OCI-LY7 (cell line): Measurements from ENCODE around the gene CAPN9. TPM values are rescaled to one million over a fixed set of nuclear protein-coding genes. Genes with fewer than 3 reads are reported as not detected.

Experiments used
- BruUV-seq: library from RNA; stranded (reverse); fragments of 400-500 nt; replicated peaks from 2 replicates; lab custom pipeline; 2021; lab: Mats Ljungman, UMichigan
- CTCF ChIA-PET: fragments of 300-600 bp; sonication (Branson Sonifier 250); formaldehyde crosslinking; loops from one replicate; lab custom pipeline; 2022; ENCODE audit warnings: antibody characterized with exemption; ENCODE audit not compliant: unreplicated experiment; lab: Charles Lee
- POLR2A ChIA-PET: fragments of 300-600 bp; sonication (Branson Sonifier 250); formaldehyde crosslinking; loops from one replicate; lab custom pipeline; 2022; ENCODE audit warnings: antibody characterized with exemption; lab: Charles Lee
- DNase-seq: peaks from one replicate; pipeline ENCODE4 v3.0.0-alpha.2; 2015; ENCODE audit warnings: low spot score
- H2AFZ ChIP-seq: fragments of 200-600 bp; sonication (generic), shearing (Covaris generic); 2 replicates; pipeline ENCODE4 v1.6.1; 2014; ENCODE audit warnings: mild to moderate bottlenecking, antibody characterized with exemption, low read length, moderate library complexity
- H3K27ac ChIP-seq: fragments of 200-600 bp; sonication (generic); 2 replicates; pipeline ENCODE4 v1.5.1; 2014; ENCODE audit warnings: mixed run types, low read depth, mild to moderate bottlenecking, moderate library complexity, low read length, inconsistent platforms; ENCODE audit not compliant: poor library complexity, severe bottlenecking
- H3K36me3 ChIP-seq: fragments of 200-600 bp; sonication (generic); 2 replicates; pipeline ENCODE4 v1.6.1; 2014; ENCODE audit warnings: mild to moderate bottlenecking, antibody characterized with exemption, low read length, moderate library complexity, mixed read lengths; ENCODE audit not compliant: insufficient read depth
- H3K4me1 ChIP-seq: fragments of 200-600 bp; sonication (generic); 2 replicates; pipeline ENCODE4 v1.5.1; 2014; ENCODE audit warnings: mild to moderate bottlenecking, low read length; ENCODE audit not compliant: insufficient read depth, poor library complexity, severe bottlenecking
- H3K4me2 ChIP-seq: fragments of 200-600 bp; sonication (generic); 2 replicates; pipeline ENCODE4 v1.6.1; 2014; ENCODE audit warnings: mild to moderate bottlenecking, low read length
- H3K4me3 ChIP-seq: fragments of 200-600 bp; sonication (generic); 2 replicates; pipeline ENCODE4 v1.5.1; 2014; ENCODE audit warnings: mild to moderate bottlenecking, low read depth, low read length; ENCODE audit not compliant: poor library complexity, severe bottlenecking
- H3K79me2 ChIP-seq: fragments of 200-600 bp; sonication (generic); 2 replicates; pipeline ENCODE4 v1.6.1; 2016; ENCODE audit warnings: low read depth, mild to moderate bottlenecking, low read length, moderate library complexity, mixed read lengths; ENCODE audit not compliant: insufficient read depth
- H3K9me2 ChIP-seq: fragments of 200-600 bp; sonication (generic); 2 replicates; pipeline ENCODE4 v1.6.1; 2016; ENCODE audit warnings: mild to moderate bottlenecking, low read length, mixed read lengths; ENCODE audit not compliant: insufficient read depth
- H3K9me3 ChIP-seq: fragments of 200-600 bp; sonication (generic); 2 replicates; pipeline ENCODE4 v1.6.1; 2014; ENCODE audit warnings: mild to moderate bottlenecking, mixed run types, low read length, mixed read lengths
- H4K20me1 ChIP-seq: fragments of 200-600 bp; sonication (generic); 2 replicates; pipeline ENCODE4 v1.6.1; 2014; ENCODE audit warnings: mild to moderate bottlenecking, antibody characterized with exemption, low read length, moderate library complexity, mixed read lengths; ENCODE audit not compliant: insufficient read depth
- CTCF ChIP-seq: fragments of 200-600 bp; sonication (generic); conservative IDR thresholded peaks from 2 replicates; pipeline ENCODE4 v1.5.1; 2014; ENCODE audit warnings: mild to moderate bottlenecking, antibody characterized with exemption, low read length, moderate library complexity, mixed read lengths
- EZH2phosphoT487 ChIP-seq: fragments of 200-600 bp; sonication (generic); IDR thresholded peaks from 2 replicates; pipeline ENCODE4 v1.6.1; 2018; ENCODE audit warnings: low read depth, borderline replicate concordance, mild to moderate bottlenecking, mixed run types, antibody characterized with exemption, low read length, moderate library complexity, mixed read lengths
- intact Hi-C: fragments of 100-400 bp; cut with micrococcal nuclease; formaldehyde crosslinking; loops from one replicate; pipeline ENCODE4 v1.10.0; 2022; ENCODE audit not compliant: unreplicated experiment
- total RNA-seq, 2 experiments: library from RNA; depleted of rRNA in 1 of 2; stranded (reverse); fragments of >200 nt in 1 of 2; shearing (Covaris generic) in 1 of 2; gene quantifications; 2 replicates each; pipeline ENCODE4 v1.2.3, GENCODE V29; 2014 to 2022

Gene CAPN9
- total RNA-seq, 2 experiments from 2014 or later, result not detected

GRCh38 chr1:230824551-230824918 is 77.3 kb downstream of the CAPN9 start:
- H3K9me2 ChIP-seq, result no peaks in the 10 kb centered on the region
- no peaks in the 10 kb centered on the region for H3K79me2 ChIP-seq
- H3K36me3 ChIP-seq, result no peaks in the 10 kb centered on the region
- POLR2A ChIA-PET, result interaction anchor here (1.2 kb wide), 1 partner anchor 43 kb away, joined by 3 read pairs; no protein-coding TSS in a partner anchor
- no peak overlapping the region for H3K4me3 ChIP-seq
- no peak for DNase-seq
- BruUV-seq, result no TSS peak
- intact Hi-C loops, result no loop called here
- no peak overlapping the region for H2AFZ ChIP-seq
- CTCF ChIA-PET, result no interaction called here
- H3K9me3 ChIP-seq, result no peaks in the 10 kb centered on the region
- no peak overlapping the region for H3K4me2 ChIP-seq
- H4K20me1 ChIP-seq, result no peaks in the 10 kb centered on the region
- H3K27ac ChIP-seq, result no peak overlapping the region
- no peaks in the 10 kb centered on the region for H3K4me1 ChIP-seq
- no peak for TF ChIP-seq EZH2phosphoT487
- no peak for TF ChIP-seq CTCF

- POLR2A ChIA-PET, result interaction anchor here (1.2 kb wide), 1 partner anchor 43 kb away, joined by 3 read pairs; no protein-coding TSS in a partner anchor
- no TSS peak for BruUV-seq
- Histone ChIP-seq H3K4me3 (no peak overlapping the region), H3K4me1 (no peaks in the 10 kb centered on the region), H4K20me1 (no peaks in the 10 kb centered on the region), H3K4me2 (no peak overlapping the region), H3K79me2 (no peaks in the 10 kb centered on the region), H3K36me3 (no peaks in the 10 kb centered on the region), H3K9me3 (no peaks in the 10 kb centered on the region), H3K9me2 (no peaks in the 10 kb centered on the region), H3K27ac (no peak overlapping the region), H2AFZ (no peak overlapping the region)
- no peak for DNase-seq
- TF ChIP-seq EZH2phosphoT487, result no peak
- TF ChIP-seq CTCF, result no peak
- CTCF ChIA-PET, result no interaction called here
- intact Hi-C loops, result no loop called here
These were observed 77.9 kb downstream of the CAPN9 start for GRCh38 chr1:230824919-230825721.

DNA sequence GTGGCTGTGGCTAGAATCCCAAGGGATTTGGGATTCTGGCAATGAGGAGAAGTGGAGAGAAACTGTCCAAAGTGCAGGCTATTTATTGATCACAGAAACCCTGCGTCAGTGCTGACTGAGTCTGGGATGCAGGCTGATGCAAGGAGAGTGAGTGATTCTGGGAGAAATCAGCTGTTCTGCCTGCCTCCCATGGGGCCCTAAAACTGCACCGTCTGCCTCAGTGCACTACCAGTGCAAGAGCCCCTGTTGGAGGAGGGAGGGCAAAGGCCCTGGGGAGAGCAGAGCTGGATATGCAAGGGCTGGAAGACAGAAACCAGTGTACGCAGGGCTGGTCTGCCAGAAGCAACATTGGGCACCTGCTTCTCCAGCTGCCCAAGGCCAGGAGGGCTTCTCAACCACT is 78.6 kb downstream of the CAPN9 start:
- Histone ChIP-seq H3K4me3 (no peak overlapping the region), H3K9me3 (no peaks in the 10 kb centered on the region), H3K27ac (no peak overlapping the region), H2AFZ (no peak overlapping the region), H3K4me2 (no peak overlapping the region), H3K36me3 (no peaks in the 10 kb centered on the region), H3K9me2 (no peaks in the 10 kb centered on the region), H3K4me1 (no peaks in the 10 kb centered on the region), H3K79me2 (no peaks in the 10 kb centered on the region), H4K20me1 (no peaks in the 10 kb centered on the region)
- ChIA-PET CTCF (no interaction called here), POLR2A (no interaction called here)
- intact Hi-C loops, result no loop called here
- no peak for DNase-seq
- BruUV-seq, result no TSS peak
- TF ChIP-seq EZH2phosphoT487 (no peak), CTCF (no peak)
